Measurements from ENCODE around the gene GLOD5.

Gene GLOD5
- 0 reads per million in 3 experiments for total RNA-seq

DNA sequence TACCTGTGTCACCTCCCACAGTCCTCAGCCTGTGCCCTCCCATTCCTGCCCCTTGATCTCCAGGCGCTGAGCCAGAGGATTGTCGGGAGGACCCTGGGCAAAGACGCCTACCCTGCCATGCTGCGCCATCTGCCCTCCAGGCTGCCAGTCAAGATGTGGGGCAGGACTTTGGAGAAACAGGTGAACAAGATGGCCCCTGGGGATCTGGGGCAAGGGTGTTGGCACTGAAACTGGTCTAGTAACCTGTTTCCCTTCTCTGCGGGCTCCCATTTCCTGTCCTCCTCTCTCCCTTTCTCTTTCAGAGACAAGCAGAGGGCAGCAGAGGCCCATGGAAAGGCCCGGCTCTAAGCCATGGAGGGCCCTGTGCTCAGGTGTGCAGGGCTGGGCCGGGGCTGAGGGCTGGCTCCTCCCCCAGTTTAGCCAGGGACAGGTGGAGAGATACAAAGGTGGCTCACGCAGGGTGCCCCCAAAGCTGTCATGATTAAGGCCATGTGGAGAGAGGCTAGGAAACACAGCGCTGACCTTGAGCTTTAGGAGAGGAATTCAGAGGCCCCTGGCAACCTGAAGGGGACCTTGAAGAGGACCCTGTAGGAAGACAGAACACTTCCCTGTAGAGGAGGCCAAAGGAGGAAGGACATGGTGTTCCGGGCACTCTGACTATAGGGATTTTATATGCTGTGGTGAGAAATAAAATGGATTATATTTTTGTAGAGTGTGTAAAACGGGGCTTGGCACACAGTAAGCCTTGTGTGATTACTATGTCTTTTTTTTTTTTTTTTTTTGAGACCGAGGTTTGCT, at the start of gene GLOD5:
GLOD5 (plus strand) TSS at position 74 of the 798 bp plus-strand sequence; CDS start at position 118, 44 bp downstream.
- no peak for DNase-seq

DNA sequence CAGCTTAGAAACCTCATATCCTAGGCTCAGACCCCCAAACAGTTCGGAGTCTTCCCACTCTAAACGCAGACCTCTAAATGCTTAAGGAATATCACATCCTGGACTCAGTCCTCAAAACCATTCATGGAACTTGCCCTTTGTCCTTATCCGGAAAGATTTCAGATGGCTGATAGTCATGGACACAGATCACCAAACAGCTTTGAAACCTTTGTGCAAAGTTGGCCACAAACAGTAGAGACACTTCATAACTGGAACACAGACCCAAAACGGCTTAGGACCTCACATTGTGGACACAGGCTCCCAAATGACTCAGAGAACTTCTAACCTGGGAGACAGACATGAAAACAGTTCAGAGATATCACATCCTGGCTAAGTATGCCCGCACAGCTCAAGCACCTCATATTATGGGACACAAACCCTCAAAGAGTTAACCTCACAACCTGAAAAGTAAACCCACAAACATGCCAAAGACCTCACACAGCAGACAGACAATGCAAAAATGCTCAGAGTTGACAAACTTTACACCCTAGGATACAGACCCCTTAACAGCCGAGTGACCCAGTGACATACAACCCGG, 49.5 kb upstream of the GLOD5 start:
- no peak for DNase-seq

DNA sequence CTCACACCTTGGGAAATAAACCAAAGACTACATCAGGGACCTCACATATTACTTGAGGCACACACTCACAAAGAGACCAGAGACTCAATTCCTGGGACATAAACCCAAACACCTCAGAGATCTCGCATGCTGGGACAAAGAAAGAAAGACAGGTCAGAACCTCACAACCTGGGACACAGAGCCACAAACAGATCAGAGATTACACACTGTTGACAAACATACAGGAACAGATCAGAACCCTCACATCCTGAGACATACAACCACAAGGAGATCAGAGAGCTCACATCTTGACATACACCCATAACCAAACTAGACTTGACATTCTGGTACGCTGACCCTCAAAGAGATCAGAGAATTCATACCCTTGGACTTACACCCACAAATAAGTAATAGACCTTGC, 47.7 kb upstream of the GLOD5 start:
- DNase-seq, result peak; percentile 48

DNA sequence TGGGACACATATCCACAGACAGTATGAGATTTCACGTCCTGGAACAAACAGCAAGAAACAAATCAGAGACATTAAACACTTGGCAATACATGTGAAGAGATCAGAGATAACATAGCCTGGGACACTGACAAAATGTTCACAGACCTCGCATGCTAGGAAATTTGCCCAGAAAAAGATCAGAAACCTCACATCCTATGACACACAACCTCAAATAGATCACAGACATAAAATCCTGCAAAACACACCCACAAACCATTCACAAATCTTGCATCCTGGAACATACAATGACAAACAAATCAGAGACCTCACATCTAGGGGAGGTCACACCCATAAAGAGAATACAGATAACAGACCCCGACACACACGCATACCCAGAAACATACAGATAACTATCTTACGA, 47.0 kb upstream of the GLOD5 start:
- peak; percentile 57 for DNase-seq

DNA sequence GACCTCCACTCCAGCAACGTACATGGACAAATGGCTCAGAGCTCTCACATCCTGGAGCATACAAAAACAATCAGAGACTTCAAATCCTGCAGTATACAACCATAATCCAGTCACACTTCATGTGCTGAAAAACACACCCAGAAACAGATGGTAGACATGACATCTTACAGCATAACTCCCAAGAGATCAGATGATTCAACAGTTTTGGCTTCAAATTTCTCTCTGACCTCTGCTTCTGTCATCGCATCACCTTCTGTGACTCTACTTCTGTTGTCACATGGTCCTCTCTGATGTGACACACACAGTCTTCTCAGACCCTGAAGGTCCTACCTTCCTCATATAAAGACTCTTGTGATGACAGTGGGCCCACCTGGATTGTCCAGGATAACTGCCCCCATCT, 46.5 kb upstream of the GLOD5 start:
- no peak for DNase-seq

DNA sequence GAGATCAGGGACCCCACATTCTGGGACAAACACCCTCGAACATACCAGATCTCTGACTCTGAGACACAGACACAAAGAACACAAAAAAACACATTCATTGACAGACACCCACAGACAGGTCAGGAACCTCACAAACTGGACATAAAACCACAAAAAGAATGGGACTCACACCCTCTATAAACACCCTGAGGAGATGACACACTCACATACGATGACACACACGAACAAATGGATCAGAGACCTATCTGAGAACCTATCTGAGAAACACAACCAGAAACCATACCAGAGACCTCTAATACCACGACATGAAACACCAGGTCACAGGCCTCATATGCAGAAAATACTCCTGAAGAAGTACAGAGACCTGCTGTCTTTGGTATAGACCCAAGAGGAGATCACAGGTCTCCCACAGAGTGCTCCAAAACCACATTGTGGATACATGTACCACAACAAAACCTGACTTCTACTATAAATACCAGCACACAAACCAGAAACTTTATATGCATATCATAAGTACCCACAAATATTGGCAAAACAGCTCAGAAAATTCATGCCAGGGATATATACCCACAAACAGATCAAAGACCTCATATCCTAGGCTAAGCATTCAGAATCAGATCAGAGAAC, 45.6 kb upstream of the GLOD5 start:
- DNase-seq, result no peak

DNA sequence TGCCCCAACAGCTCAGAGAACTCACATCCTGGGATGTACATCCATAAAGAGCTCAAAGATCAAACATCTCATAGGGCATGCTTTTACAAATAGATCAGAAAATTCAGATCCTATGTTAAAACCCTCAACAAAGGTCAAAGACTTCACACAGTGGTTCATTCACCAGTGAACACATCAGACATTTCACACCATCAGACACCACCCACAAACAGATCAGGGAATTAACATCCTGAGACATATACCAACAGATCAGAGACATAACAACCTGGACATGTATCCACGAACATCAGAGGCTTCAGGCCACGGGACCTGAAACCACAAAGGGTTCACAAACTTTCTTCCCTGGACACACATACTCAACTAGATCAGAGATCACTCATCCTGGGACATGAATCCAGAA, 41.6 kb upstream of the GLOD5 start:
- no peak for DNase-seq

DNA sequence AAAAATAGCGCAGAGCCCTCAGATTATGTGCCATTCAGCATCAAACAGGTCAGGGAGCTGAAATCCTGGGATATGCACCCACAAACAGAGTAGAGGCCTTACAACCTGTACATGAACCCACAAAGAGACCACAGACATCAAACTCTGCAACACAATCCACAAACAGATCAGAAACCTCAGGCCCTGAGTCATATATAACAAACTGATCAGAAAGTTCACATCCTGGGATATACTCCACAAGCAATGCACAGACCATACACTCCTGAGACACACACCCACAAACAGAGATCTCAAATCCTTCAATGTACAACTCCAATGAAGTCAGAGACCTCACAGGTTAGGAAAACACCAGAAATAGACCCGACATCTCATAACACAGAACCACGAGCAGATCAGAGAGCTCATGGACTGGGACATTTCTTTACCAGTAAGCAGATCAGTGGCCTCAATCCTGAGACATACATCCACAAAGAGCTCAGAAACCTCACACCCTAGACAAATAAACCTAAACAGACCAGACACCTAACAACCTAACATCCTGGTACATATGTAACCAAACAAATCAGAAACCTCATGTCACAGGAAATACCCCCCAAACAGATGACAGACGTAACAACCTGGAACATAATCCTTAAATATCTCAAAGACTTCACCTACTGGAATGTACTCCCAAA, 40.8 kb upstream of the GLOD5 start:
- peak; percentile 35 for DNase-seq

DNA sequence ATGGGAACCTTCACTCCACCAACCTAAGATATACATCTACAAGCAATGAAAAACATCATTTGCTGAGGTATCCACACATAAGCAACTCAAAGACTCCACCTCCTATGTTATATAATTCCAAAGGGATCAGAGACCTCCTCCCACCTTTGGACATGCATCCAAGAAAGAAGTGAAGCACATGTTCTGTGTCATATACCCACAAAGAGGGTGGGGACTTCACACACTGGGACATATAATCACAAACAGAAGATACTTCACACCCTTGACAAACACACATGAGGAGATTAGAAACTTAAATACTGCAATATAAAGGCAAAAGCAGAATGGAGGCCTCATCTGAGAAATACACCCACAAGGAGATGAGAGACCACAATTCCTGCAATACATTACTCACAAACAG, 39.6 kb upstream of the GLOD5 start:
- no peak for DNase-seq

DNA sequence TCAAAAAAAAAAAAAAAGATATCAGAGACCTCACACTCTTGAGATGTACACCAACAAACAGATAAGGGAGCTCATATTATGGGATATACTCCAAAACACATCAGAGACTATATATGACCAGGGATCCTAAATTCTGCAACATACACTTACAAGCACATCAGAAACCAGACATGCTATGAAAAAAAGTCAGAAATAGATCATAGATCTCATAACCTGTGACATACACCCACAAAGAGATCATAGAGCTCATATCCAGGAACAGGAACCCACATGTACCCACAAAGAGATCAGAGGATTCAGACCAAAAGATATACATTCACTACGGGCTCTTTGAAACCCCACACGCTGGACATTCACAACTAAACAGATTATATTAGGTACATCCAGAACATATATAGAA, 35.0 kb upstream of the GLOD5 start:
- peak; percentile 18 for DNase-seq

DNA sequence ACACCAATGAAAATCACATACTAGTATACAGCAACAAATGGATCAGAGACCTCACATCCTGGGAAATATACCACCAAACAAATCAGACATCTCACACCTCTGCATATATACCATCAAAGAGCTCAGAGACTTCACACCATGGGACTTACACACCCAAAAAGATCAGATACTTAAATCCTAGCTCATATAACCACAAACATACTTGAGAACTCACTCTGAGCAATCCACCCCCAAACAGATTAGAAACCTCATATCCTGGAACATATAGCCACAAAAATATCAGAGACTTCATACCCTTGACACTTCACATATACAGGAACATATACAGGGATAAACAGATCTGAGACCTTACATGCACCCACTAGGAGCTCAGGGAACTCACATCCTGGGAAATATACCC, 32.9 kb upstream of the GLOD5 start:
- no peak for DNase-seq

DNA sequence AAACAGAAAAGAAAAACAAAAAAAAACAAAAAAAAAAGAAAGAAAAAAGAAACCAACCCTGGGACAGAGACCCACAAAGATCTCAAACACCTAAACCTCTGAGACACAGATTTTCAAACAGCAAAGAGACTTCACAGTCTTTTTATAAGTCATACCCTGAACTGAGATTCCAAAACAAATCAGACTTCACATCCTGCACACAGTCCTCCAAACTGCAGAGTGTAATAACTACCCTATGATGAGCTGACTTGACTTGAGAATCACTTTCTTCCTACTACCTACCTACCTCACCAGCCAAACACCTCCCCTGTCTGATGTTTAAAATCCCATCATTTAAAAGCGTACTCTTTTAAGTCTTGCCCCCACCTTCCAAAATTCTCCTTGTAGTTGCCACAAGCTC, 25.2 kb upstream of the GLOD5 start:
- DNase-seq, result no peak

DNA sequence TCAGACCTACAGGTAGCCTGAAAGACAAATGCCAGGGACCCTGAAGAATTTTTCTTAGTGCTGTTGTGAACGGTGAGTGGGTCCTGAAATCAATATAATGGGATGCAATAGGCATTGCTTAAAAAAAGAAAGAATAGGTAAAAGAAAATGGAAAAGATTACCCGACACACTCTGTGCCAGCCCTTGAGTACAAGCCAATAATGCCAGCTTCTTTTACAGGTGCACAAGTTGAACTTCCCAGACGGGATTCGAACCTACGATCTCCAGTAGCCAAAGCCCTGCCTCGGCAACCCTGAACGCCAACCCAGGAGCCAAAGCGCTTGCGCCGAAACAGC, 24.7 kb upstream of the GLOD5 start:
- DNase-seq, result no peak

DNA sequence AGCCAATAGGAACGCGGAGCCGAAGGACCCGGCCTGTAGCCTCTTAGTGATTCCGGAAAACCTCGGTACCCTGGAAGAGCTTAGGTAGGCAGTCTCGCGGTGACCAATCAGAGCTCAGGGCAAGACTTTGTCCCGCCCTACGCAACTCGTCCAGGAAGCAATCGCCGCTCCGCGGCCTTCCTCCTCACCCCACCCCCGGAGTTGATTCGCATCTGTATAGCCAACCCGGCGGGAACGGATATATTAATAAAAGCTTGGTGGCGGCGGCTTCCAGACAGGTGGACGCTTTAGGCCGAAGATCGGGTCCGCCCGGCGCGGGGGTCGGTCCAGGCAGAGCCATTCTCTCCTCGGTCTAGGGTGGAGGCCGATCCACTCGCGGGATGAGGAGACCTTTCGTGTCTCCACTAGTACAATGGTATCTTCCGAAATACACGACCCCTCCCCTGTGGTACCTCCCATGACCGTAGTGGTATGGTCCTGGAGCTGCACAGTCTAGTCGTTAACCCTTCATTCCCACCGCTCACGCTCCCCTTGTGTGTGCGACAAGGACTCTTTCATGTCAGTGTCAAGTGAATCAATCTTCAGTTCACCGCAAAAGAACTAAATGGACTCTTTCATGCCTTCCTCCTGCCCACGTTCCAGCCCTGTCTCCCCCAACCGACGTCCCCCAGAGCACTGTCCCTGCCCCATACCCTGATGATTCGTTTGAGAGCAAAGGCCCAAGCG, 24.2 kb upstream of the GLOD5 start:
- peak; percentile 90 for DNase-seq

DNA sequence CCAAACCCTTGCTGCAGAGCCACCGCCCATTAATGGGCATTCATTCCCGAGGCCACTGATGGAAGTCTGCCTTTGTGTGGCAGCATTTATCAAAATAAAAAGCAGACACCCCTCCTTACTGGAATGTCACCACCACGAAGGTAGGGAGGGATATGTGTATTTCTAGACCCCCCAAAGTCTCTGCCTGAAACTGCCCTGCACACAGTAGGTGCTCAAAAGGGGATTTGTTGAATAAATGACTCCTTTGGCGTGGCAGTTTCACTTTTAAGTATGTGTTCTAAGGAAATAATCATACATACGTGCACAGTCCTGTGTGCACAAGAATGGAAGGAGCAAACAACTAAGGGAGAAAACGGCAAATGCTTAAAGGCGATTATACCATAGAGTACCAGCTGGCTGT, 23.6 kb upstream of the GLOD5 start:
- DNase-seq, result no peak

DNA sequence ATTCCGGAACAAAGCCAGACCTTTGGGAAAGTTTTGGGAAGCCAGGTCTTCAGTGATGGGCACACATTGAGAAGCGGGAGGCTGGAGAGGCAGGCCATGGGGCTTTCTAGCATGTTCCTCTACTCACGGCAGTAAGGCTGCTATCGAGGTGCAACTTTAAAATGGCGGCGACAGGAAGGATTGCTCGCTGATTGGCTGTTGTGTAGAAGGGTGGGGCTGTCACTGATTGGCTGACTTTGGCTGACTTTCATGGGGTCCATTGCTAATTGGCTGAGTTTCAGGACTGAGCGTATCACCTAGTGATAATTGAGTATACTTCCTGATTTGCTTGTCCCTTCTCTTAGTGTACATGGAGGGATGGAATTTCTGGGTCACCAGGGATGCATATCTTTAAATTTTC, 19.7 kb upstream of the GLOD5 start:
- DNase-seq, result no peak

DNA sequence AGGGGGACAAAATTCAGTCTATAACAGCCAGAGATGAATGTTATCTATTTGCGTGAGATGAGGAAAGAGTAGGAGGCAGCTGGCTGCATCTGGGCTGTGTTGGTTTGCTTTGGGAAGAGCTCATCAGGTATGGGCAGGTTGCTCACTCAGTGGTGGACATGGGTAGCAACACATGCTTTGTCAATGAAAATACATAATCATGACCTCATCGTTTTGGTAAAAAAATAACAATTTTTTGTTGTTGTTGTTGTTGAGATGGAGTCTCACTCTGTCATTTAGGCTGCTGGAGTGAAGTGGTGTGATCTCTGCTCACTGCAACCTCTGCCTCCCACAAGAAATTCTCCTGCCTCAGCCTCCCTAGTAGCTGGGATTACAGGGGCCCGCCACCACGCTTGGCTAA, 16.3 kb upstream of the GLOD5 start:
- no peak for DNase-seq

DNA sequence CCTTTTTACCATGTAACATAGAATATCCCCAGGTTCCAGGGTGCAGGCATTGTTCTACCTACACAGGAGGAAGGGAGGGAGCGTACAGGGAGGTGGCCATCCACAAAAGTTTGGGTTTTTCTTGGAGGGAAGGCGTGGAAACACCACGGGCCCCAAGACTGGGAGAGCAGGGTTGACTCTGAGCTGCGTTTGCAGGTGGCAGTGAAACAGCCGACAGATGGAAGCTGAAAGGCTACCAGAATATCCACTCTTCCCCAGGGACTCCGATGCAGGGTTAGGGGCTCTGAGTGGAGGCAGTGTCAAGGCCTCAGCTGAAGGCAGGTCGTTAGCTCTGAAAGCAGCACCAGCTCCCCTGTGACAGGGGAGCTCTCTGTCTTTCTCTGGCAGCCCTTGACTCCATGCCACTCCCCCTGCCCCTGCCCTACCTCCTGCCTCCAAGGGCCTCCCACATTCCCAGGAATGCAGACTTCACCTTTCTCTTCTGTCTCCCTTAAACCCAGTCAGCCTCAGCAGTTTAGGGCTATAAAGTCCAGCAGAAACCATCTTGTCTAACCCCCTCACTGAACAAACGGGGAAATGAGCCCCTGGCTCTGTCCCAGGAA, 14.0 kb upstream of the GLOD5 start:
- no peak for DNase-seq

DNA sequence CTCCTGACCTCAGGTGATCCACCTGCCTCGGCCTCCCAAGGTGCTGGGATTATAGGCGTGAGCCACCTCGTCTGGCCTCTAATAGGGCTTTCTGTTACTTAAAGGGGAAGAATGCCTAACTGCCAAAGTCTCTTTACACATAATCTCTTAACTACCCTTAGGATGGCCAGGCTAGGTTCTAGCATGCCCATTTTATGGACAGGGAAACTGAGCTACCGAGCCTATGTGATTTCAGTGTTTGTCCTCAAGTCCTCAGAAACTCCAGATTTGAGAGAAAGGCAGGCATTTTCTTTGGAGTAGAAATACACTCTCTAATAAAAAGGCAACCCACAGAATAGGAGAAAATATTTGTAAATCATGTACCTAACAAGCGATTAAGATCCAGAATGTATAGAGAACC, 12.4 kb upstream of the GLOD5 start:
- DNase-seq, result no peak

DNA sequence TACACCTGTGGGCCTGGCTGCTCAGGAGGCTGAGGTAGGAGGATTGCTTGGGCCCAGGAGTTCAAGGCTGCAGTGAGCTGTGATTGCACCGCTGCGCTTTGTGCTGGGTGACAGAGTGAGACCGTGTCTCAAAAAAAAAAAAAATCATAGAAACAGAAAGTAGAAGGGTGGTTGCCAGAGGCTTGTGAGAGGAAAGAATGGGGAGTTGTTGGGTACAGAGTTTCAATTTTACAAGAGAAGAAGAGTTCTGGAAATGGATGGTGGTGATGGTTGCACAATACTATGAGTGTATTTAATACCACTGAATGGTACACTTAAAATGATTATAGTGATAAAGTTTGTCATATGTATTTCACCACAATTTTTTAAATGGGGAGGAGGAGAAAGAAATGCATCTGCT, 10.2 kb upstream of the GLOD5 start:
- DNase-seq, result no peak

DNA sequence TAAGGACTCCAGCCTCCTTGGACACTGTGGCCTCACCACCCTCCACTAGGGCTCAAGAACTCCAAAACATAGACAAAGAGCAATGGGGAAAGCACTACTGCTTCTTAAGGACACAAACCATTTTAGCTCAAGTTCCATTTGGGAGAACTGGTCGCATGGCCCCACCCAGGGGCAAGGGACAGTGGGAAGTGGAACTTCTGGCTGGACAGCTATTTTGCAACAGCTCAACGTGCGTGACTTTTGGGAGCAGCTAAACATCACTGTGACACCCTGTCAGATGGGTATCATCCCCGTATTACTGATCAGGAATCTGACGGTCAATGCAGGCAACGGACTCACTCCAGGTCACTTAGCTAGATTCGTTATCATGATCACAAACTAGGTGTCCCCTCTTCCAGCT, 9.0 kb upstream of the GLOD5 start:
- DNase-seq, result no peak

DNA sequence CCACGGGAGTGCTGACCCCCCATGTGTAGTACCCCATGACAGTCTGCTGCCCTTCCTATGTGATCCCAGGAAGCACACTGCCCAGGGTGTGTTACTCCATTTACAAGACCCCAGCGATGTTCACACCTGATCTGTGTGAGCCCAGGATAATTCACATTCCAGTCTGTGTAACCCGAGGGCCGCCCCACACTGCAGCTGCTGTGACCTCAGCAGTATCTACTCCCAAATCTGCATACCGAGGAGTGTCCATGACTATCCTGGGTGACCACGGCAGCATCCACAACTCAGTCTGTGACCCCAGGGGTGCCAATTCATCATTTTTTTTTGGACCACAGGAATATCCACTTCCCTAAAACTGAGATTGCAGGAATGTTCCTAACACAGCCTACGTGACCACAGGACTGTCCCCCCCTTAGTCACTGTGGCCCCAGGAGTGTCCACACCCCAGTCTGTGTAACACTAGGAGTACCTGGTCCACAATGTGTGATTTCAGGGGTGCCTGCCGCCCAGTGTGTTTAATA, 7.8 kb upstream of the GLOD5 start:
- DNase-seq, result no peak

DNA sequence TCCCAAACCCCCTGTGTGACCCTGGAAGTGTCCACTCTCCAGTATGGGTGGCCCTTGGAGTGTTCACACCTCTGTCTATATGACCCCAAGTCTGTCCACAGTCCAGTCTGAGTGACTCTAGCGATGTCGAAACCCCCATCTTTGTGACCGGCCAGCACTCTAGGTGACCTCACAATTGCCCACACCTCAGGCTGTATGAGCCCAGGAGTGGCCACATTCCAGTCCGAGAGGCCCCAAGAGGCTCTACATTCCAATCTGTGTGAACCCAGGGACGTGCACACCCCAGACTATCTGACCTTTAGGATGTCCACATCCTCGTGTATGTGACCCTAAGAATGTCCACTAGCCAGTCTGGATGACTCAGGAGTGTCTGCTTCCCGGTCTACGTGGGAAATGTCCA, 7.3 kb upstream of the GLOD5 start:
- no peak for DNase-seq
